DMS53 treated with DMSO at 0.1 percent for 48 hours (cell line): ENCODE measurements around the gene BANP.
"Not testable (repeated sequence)": the region's sequence is repeated elsewhere in the genome, so short reads cannot be mapped to it uniquely, and the experiment has no call there.

ENCODE experiments used
- DNase-seq: peaks from one replicate; lab custom pipeline; 2025; ENCODE audit not compliant: unreplicated experiment; lab: John Stamatoyannopoulos, UW

Gene BANP

DNA sequence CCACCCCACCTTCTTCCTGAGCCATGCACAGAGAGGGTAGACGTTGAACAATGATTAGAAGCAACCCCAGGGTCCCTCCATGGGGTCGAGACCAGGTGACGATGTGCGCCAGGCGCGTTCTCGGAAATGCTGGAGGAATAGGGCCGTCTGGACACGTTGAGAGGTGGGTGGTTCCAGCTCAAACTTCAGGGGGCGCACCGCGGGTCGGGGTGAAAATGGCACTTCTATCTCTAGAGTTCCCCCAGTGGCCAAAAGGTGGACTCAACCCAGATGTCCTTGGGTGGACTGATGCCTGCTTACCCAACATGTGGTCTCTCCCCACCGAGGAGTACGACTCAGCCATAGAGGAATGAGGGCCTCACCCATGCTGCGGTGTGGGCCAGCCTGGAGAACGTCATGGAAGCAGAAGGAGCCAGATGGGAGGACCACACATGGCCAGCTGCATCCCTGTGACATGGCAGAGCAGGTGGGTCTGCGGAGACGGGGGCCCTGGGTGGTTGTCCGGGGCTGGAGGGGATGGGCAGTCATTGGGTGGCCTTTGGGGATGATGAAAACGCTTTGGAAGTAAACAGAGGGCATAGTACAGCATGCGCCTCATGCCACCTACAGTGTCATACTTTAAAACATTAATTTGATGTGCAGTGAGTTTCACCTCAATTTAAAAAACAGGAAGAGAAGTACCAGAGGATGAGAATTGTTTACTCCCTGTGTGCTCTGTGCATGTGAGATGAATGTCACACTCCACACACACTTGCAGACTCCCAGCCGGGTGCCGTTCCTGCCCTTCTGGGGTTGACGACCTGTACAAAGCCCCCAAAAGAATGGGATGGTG is 147.7 kb downstream of the BANP start:
- not testable (repeated sequence) for DNase-seq

DNA sequence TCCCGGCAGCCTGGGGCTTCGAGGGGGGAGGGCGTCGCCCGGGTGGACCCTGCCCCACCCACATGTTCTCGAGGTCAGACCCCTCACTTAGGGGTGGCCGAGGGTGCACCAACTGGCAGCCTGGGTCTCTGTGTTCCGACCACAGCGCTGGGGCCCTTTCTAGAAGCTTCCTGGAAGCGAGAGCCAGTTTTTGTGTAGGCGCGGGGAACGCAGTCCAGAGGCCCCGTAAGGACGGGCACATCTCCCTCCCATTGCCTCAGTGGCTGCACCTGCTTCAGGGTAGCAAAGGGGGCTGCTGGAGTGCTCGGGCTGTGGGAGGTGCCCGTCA is 148.3 kb downstream of the BANP start:
- DNase-seq, result no peak

DNA sequence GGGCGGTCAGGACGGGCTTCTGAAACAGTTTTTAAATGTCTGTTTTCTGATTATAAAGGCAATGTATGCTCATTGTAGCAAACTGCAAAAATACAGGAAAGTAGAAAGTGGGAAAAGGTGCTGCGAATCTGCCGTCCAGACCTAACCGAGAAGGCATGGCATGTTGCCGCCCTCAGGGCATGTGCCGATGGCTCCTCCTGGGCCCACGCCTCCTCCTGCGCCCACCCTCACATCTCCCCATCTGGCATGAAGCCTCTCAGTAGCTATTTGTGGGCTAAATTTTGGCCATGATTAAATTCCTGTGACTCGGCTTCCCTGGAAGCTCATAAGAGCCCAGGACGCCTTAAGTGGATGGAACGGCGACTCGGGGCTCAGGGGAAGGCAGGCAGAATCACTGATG is 148.7 kb downstream of the BANP start:
- DNase-seq, result not testable (repeated sequence)

DNA sequence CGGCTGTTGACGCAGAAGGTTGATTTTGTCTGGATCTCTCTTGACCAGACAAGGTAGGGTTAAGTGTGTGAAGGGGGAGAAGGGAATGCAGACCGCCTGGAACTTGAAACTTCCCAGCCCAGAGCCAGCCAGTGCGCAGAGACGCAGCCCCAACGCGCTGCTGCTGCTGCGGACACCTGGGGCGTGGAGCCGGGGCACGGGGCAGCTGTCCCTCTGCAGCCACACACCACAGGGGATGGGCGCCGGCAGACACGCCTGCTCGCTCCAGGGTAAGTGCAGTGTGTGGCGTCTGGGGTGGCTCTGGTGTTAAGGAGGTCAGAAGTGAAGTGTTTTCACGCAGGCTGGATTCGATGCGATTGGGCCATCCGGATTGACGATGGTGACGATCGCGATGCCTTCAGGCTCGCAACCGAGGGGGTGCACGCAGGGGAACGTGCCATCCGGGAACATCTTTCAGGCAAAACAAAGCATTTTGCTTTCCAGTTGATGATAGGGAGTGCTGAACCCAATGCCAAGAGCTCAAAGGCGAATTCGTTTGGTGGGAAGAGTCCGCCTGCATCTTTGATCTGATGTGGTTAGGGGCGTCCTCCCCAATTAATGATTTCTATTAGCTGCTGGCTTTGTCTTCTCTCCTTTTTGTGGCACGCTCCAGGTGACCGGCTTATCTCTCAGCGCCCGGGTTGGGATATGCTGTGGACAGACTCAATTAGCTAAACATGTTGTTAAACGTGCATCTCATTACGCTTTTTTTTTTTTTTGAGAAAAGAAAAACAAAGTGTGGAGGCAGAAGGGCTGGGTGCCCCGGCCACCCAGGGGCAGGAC is 149.8 kb downstream of the BANP start:
- DNase-seq, result not testable (repeated sequence)

DNA sequence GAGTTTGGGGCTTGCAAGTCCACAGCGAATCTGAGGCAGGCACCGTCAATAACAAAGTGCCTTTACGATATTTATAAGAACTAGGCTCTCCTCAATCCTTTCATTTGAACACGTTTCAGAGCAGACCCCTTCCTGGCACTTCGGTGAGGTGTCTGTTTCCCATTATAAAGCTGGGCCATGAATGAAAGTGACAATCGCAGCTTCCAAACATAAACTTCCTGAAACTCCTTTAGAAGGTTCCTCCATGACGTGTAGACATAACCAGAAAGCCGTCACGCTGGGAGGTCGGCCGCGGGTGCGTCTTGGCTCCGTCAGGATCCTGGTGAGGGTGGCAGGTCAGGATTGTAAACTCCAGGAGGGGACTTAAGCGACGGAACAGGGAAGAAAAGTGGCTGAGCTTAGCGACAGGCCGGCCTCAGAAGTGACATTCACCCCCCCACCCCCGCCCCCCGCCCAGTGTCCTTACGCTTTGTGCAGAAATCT is 150.4 kb downstream of the BANP start:
- DNase-seq, result not testable (repeated sequence)

DNA sequence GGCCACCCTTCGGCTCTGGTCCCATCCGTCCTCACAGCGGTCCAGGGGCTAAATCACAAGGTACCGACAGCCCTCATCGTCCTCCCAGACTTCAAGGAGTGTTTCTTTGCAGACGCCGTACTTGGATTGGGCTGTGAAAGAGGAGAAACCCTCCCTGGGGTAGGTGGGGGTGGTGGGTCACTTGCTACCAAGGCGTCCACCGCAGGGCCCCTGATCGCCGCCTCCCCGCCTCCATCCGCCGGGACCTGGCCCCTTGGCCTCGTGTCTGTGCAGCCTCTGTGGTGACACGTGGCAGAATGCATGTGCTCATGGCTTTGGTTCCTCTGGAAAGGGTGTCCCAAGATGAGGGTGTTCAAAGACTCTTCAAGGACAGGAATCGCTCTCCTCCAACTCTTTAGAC is 151.4 kb downstream of the BANP start:
- no peak for DNase-seq

DNA sequence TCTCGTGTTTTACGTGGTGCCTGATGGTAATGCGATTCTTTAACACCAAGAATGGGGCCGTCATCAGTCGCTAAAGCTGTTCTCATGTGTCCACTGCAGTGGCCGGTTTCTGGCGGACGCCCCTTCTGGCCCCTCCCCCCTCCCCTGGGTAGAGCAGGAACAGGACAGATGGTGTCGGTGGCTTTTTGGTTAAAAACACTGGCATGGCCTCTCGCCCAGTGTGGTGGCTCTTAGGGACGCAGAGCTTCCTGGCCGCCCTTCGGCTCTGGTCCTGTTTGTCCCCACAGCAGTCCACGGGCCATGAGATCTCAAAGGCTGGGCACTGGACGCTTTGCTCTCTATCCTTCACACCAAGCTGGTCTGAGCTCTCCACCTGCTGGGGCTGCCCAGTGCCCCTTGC is 151.8 kb downstream of the BANP start:
- no peak for DNase-seq

DNA sequence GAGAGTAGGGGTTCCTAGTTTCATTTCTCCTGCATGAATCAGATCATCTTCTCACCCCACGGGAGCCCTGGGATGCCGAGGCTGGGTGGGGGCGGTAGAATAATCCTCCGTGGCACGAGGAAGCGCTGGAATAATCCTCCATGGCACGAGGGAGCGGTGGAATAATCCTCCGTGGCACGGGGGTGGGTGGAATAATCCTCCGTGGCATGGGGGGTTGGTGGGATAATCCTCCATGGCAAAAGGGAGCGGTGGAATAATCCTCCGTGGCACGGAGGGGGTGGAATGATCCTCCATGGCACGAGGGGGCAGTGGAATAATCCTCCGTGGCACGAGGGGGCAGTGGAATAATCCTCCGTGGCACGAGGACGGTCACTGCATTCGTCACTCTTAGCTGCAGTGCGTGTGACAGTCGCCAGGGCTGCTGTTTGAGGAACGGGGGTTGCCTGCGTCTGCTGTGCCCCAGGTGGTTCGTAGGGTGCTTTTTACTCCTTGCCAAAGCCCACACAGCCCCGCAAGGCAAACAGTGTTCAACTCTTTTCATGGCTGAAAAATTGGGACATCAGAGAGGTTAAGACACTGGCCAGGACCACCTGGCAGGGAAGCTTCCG is 152.5 kb downstream of the BANP start:
- DNase-seq, result no peak

DNA sequence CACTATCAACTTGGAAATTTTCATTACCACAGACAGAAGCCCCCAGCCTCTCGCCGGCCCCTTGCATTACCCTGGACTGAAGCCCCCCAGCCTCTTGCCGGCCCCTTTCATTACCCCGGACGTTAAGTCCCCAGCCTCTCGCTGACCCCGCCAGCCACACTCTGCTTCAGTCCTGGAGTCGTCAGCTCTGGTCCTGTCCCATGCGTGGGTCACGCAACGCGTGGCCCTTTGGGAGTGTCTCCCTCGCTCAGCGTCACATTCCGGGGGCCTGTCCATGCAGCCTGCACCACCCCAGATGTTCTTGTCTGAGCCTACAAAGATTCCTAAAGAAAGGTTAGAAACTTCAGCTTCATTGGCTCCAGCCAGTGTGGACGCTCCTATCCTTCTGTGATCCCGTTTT is 153.1 kb downstream of the BANP start:
- not testable (repeated sequence) for DNase-seq

DNA sequence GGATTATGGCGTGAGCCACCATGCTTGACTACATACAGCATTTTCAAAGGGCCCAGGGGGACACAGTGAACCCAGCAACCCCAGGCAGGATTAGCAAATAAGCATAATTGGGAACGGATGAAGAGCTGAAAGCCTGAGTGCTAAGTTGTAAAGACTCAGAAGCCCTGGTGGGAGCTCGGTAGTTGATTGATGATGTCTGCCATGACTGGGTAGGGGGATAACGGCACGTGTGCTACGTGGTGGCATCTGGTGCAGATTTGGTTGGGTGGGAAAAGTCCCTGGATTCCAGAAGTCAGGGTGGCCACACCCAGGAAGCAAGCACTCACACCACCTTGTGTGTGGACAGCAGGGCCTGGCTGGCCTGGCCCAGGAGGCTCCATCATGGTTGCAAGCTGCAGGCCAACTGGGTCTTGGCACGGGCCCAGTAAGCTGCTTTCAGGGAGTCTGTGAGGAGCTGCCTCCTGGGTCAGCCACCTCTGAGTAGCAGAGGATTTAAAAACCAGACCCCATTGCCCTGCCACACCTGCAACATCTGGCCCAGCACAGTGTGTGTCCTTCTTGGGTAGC is 154.4 kb downstream of the BANP start:
- DNase-seq, result not testable (repeated sequence)

DNA sequence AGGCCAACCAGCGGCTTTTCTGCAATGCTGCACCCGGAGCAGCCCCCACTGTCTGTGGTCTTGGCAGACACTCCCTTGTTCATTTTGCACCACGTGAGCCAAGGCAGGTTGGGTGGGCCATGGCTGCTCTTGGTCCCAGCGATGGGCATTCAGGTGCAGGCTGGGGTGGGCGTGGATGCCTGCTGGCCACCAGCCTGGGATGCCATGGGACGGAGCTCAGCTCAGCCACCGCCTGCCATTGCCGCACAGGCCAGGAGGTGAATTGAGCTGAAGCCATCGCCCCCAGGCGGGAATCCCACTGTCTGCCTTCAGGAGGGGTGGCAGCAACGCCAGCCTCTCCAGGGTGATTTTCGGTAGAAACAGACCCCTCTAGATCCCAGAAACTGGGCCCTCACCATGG is 155.3 kb downstream of the BANP start:
- DNase-seq, result not testable (repeated sequence)

DNA sequence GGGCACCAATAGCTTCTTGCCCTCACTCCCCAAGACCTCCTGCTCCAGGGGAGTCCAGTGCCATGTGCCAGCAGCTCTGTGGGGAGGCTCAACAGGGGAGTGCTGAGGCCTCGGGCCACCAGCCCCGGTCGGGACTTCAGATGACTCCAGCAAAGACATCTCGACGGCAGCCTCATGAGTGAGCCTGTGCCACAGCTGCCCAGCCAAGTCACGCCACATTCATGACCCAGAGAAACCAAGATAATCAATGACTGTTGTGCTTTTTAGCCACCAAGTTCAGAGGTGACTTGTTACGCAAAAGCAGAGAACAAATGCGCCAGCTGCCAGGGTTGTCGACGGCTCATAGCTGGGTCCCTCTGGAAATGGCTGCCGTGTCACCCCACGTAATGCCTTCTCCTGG is 157.5 kb downstream of the BANP start:
- DNase-seq, result no peak

DNA sequence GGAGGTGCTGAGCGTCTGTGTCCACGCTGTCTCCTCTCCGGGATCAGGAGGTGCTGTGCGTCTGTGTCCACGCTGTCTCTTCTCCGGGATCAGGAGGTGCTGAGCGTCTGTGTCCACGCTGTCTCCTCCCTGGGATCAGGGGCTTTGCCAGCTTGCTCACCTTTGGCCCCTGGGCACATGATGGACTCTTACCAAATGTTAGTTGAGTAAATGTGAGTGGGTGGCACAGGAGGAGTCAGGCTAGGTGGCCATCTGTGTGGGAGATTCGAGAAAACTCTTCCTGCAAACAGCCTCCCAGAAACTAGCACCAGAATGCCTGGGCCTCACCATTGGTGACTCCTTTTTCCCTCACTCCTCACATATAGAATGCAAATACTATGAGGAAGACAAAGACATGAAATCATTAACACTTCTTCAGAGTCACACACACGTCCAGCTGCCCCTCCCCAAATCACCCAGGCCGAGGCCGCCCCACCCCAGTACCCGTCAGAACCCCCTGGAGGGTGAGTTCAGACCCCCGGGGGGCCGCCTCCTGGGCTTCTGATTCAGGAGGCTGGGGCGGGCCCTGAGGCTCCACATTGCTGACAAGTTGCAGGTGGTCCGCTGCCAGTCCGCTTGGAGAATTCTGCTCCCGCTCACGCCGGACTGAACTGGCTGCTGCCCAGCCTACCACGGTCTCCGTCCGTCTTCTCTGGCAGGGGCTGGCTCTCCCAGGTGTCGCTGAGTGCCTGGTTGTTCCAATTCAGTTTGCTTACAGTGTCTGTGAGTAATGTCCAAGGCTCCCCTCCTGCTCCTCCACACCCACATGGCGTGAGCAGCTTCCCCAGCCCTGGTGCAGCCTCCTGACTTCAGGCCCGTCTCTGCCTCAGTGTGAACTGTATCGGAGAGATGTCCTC is 158.7 kb downstream of the BANP start:
- not testable (repeated sequence) for DNase-seq

DNA sequence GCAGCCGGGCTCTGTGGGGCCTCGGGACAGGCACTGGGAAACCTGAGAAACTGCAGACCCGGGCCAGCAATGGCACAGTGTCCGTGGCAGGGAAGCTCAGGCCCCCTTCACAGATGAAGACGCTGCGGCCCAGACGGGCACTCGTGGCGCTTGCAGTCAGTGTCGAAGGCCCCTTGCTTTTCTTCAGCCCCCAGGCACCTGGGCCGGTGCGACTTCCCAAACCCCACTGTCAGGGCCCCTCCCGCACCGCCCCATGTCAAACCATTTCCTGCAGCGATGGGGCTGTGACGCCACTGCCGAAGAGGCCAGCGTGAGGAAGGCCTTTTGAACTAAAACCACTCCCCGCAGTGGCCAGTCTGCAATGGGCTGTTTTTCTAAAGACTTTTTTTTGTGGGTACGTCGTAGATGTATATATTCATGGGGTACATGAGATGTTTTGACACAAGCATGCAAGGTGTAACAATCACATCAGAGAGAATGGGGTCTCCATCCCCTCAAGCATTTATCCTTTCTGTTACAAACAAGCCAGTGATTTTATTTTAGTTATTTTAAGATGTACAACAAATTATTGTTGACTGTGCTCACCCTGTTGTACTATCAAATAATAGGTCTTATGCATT is 159.8 kb downstream of the BANP start:
- DNase-seq, result not testable (repeated sequence)

DNA sequence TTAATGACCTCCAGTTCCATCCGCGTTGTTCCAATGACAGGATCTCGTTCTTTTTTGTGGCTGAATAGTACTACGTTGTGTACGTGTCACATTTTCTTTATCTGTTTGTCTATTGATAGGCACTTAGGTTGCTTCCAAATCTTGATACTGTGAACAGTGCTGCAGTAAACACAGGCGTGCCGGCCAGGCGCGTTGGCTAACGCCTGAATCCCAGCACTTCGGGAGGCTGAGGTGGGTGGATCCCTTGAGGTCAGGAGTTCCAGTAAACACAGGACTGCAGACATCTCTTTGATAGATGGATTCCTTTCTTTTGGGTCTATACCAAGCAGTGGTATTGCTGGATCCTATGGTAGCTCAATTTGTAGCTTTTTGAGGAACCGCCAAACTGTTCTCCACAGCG is 160.7 kb downstream of the BANP start:
- not testable (repeated sequence) for DNase-seq

DNA sequence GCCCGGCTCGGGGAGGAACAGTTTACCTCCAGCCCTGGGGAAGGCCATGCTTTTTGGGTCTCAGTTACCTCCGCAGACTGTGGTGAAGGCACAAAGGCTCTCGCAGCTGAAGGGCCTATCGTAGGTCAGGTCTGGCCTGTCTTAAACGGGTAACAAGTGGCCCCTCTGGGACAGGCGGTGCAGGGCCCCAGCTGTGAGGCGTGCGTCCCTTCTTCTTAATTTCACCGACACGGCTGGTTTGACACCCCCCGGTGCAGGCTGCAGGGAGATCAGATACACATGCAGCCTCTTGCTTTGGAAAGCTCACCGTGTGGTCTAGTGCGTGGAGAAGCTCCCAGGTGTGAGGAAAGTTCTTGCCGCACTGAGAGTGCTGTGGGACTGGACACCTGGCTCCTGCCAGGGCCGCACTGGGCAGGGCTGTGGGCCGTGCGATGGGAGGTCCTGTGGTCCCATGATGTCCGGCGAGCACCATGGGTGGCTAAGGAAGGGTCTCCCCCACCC is 162.4 kb downstream of the BANP start:
- no peak for DNase-seq

DNA sequence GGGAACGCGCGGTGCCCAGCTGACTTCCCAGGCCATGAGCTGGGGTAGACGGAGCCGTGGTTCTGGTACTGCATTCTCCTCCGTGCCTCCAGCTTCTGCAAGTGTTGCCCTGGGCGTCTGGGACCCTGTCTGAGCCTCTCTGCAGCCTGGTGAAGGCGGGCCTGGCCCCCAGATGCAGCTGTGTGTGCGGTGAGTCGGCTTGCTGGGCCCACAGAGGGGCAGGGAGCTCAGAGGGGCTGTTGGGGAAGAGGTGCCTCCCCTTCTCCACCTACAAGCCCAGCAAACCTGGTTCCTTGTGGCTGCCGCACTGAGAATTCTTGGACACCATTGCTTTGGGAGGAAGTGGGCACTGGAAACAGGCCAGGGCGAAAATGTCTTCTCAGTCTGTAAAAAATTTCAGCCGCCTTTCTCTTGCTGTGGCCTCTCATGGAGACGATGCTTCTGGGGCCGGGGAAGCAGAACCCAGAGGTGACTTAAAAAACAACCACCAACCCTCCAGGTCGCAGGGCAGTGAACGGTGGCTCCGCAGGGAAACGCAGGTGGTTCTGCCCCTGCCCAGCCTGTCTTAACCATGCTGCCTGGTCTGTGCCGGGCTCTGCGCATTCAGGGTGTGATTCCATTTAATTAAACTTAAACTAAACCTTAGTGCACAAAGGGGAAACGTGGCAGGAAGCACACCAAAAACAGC is 163.5 kb downstream of the BANP start:
- not testable (repeated sequence) for DNase-seq

DNA sequence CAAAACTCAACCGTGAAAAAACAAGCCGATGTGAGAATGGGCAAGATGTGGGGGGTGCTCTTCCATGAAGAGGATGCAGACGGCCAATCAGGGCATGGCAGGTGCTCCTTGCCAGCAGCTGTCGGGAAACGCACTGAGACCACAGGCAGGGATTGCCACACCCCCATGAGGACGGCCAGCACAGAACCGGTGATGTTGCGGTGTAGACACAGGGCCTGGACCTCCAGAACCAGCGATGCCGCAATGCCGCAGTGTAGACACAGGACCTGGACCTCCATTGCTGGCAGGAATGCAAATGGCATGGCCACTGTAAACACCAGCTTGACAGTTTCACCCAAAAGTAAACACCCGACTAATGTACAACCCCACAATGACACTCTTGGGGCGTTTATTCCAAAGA is 164.9 kb downstream of the BANP start:
- DNase-seq, result no peak

DNA sequence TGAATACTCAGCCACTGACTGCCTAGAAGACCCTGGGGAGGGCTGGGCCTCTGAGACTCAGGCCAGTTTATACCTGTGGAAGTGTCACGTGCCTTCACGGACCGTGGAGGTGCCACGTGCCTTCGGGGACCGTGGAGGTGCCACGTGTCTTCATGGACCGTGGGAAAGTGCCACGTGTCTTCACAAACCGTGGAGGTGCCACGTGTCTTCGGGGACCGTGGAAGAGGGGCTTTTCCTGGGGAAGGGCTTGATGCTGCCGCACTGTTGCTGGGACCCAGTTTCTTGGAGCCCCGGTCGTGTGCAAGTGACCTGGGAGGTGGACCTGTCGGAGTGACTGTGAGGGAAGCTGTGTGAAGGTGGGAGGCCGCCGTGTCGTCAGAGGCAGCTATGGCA is 166.2 kb downstream of the BANP start:
- DNase-seq, result no peak
